Measurements from ENCODE around the gene SAMD10. TPM values are rescaled to one million over a fixed set of nuclear protein-coding genes. Genes with fewer than 3 reads are reported as not detected.

SAMD10 gene
- total RNA-seq (ENCODE audit: low replicate concordance) = 7.4 and 16.9 TPM in 2 replicates
- long read RNA-seq = 0 reads

DNA sequence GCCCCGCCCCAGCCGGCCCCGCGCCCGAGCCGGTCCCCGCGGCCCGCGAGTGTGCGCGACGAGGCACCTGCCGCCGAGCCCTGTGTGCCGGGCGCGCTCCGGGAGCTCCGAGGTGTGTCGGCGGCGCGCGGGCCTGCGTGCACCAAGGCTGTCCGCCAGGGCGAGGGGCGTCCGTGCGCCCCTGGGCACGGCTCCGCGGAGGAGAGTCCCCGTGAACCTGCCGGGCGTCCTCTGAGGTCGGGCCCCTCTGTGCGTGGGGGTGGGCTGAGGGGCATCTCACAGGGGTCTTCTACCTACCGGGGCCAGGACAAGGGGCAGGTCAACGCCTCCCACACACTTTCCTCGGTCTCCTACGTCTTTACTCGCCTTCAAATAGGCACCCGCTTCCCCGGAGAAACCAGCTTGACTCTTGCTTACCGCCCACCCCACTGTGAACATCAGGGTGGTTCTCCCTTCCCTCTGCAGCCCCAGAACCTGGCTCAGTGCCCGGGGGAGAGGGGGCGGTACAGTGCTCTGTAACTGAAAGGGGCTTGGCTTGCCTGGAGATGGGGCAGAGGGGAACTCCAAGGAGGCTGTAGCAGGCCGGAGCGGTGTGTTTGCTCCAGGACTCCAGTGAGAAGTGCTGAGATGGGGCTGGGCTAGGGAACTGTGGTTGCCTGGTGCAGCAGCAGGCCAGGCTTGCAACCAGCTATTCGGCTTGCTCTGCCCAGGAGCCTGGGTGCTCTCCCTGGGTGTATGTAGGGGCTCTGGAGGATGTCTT lies at the start of gene SAMD10:
SAMD10 (minus strand) TSS at position 86 of the 760 bp plus-strand sequence. CDS start 175 bp downstream, outside the sequence.
- DNase-seq (ENCODE audit: extremely low spot score, unreplicated experiment) = peak; percentile 78
- H3K4me3 Mint-ChIP-seq = peak within 1 kb of the TSS; percentile 96
- peaks cover 22% of the 10 kb centered on the region for H3K4me1 Mint-ChIP-seq (ENCODE audit: unreplicated experiment)
- H3K27ac Mint-ChIP-seq = peak within 1 kb of the TSS; percentile 95
- peaks cover 5% of the 10 kb centered on the region for H3K36me3 Mint-ChIP-seq
- TF ChIP-seq, protein P1, sequence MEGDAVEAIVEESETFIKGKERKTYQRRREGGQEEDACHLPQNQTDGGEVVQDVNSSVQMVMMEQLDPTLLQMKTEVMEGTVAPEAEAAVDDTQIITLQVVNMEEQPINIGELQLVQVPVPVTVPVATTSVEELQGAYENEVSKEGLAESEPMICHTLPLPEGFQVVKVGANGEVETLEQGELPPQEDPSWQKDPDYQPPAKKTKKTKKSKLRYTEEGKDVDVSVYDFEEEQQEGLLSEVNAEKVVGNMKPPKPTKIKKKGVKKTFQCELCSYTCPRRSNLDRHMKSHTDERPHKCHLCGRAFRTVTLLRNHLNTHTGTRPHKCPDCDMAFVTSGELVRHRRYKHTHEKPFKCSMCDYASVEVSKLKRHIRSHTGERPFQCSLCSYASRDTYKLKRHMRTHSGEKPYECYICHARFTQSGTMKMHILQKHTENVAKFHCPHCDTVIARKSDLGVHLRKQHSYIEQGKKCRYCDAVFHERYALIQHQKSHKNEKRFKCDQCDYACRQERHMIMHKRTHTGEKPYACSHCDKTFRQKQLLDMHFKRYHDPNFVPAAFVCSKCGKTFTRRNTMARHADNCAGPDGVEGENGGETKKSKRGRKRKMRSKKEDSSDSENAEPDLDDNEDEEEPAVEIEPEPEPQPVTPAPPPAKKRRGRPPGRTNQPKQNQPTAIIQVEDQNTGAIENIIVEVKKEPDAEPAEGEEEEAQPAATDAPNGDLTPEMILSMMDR (conservative IDR thresholded peaks at IDR 0.05) = peak; percentile 69
- no peaks in the 10 kb centered on the region for H3K9me3 Mint-ChIP-seq
- H3K27me3 Mint-ChIP-seq = peaks cover 14% of the 10 kb centered on the region

DNA sequence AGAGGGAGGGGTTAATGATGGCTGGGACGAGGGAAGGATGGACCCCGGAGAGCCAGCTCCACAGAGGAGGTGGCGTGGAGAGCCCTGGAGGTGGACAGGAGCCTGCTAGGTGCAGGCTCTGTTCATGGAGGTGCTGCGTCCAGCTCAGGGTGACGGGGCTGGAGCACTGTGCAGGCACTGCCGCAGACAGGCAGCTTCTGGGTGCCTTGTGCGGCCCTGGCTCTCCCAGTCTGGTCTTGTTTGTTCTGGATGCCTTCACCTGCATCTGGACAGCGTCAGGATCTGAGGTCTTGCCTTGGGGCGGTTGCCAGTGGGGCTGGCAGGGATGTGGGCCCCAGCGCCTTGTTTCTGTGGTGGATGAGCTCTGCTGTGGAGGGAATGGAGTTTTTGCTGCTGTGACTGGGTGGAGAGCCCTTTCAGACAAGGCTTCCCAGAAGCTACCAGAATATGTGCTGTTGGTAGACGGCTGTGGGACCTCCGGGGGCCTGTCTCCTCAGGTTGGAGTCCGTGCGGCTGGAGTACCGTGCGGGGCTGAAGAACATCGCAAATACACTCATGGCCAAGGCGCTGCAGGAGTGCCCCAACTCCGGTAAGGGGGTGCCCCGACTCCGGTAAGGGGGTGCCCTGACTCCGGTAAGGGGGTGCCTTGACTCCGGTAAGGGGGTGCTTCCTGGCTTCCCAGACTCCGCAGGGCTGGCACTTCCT lies 48.7 kb upstream of the SAMD10 start:
- H3K4me1 Mint-ChIP-seq (ENCODE audit: unreplicated experiment) = no peaks in the 10 kb centered on the region
- TF ChIP-seq, protein P1 (conservative IDR thresholded peaks at IDR 0.05) = no peak
- no peaks in the 10 kb centered on the region for H3K9me3 Mint-ChIP-seq
- H3K27ac Mint-ChIP-seq = peak overlapping the region; percentile 34
- H3K36me3 Mint-ChIP-seq = peaks cover 7% of the 10 kb centered on the region
- H3K27me3 Mint-ChIP-seq = no peaks in the 10 kb centered on the region
- DNase-seq (ENCODE audit: extremely low spot score, unreplicated experiment) = no peak
- no peak overlapping the region for H3K4me3 Mint-ChIP-seq

DNA sequence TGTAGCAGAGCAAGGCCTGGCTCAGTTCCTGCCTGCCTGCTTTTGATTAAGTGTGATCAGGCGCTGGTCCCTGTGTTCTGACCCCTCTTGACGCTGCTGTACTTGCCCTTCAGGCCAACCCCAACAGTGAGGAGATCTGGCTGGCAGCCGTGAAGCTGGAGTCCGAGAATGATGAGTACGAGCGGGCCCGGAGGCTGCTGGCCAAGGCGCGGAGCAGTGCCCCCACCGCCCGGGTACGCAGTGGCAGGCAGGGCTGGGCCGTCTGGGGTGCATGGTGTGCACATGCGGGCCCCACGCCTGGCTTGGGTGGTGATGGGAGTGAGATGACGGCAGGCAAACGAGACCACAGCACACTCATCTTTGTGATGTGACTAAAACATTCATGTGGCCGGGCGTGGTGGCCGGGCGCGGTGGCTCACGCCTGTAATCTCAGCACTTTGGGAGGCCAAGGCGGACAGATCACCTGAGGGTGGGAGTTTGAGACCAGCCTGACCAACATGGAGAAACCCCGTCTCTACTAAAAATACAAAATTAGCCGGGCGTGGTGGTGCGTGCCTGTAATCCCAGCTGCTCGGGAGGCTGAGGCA lies 46.5 kb upstream of the SAMD10 start:
- no peak overlapping the region for H3K4me3 Mint-ChIP-seq
- no peaks in the 10 kb centered on the region for H3K9me3 Mint-ChIP-seq
- no peaks in the 10 kb centered on the region for H3K27me3 Mint-ChIP-seq
- DNase-seq (ENCODE audit: extremely low spot score, unreplicated experiment) = no peak
- no peaks in the 10 kb centered on the region for H3K4me1 Mint-ChIP-seq (ENCODE audit: unreplicated experiment)
- TF ChIP-seq, protein P1 (conservative IDR thresholded peaks at IDR 0.05) = no peak
- no peak overlapping the region for H3K27ac Mint-ChIP-seq
- H3K36me3 Mint-ChIP-seq = peaks cover 4% of the 10 kb centered on the region

DNA sequence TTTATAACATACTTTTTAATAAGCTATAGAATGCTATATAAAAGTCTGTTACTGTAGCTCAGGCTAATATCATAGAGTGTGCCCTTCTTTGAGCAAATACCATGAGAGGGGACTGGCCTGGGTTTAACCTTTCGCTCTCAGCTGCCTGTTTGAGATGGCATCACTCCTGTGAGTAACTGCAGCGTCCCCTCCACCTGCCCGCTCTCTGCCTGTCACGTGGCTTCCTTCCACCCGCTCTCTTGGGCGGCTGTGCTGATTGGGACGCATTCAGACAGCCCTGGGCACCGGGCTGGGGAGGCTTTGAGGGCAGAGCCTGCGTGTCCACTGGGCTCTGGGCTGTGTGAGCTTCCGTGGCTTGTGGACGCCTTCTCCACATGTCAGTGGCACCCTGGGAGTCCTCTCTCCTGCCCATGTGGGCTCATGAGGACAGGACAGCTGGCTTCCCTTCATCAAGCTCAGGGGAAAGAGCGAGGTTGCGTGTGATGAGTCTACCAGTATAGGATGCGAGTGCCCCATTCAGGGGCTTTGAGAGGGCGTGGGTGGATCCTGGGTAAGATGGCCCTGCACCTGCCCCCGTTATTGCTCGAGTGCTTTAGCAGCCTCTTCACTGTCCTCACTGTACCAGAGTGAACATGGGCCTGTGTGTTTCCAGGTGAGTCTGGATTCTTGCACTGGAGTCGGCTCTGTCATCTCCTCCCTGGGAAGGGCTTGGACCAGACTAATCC lies 45.8 kb upstream of the SAMD10 start:
- no peak overlapping the region for H3K27ac Mint-ChIP-seq
- no peak for DNase-seq (ENCODE audit: extremely low spot score, unreplicated experiment)
- H3K9me3 Mint-ChIP-seq = no peaks in the 10 kb centered on the region
- no peaks in the 10 kb centered on the region for H3K27me3 Mint-ChIP-seq
- H3K4me3 Mint-ChIP-seq = no peak overlapping the region
- TF ChIP-seq, protein P1 (conservative IDR thresholded peaks at IDR 0.05) = no peak
- H3K4me1 Mint-ChIP-seq (ENCODE audit: unreplicated experiment) = no peaks in the 10 kb centered on the region
- no peaks in the 10 kb centered on the region for H3K36me3 Mint-ChIP-seq

Data from type B pancreatic cell (in vitro differentiated cells).